GM12875 (cell line): ENCODE measurements around the gene HEPACAM2.

ENCODE experiments used
- H3K4me3 ChIP-seq: one replicate; pipeline ENCODE4 v1.5.1; 2011; ENCODE audit warnings: low read depth, low read length, control low read depth
- CTCF ChIP-seq: IDR thresholded peaks from 2 replicates; pipeline ENCODE4 v1.5.1; 2011; ENCODE audit warnings: low read depth, mild to moderate bottlenecking, control low read depth, inconsistent platforms, low read length, moderate library complexity, borderline replicate concordance; ENCODE audit not compliant: insufficient read depth

The HEPACAM2 gene

DNA sequence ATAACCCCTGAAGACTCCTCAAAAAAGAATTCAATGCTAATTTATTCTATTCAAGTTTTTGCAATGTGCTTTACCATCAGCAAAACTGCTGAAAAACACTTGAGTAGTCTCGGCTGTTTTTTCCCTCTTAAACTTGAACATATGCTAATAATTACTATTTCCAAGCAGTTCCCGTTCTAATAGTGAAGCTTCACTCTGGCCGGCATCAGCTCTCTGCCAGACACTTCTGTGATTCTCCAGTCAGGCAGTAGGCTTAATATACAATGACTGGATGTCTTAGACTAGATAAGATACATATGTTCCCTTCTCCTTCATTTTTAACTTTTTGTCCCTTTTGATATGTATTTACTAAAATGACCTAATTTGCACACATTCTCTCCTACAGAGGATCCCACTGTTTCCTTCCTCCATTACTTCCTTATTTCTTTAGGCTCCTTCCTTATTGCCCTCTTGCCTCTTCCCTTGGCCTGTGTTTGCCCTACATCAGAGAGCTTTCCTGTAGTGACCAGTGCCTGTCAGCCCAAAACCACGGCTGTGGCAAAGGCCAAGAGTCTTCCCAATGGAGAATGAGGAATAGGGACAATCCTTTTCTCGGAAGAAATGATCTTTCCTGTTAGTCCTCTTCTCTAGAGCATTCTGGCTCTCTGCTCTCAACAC is 23.5 kb downstream of the HEPACAM2 start:
- no peak for TF ChIP-seq CTCF
- H3K4me3 ChIP-seq: no peak overlapping the region

DNA sequence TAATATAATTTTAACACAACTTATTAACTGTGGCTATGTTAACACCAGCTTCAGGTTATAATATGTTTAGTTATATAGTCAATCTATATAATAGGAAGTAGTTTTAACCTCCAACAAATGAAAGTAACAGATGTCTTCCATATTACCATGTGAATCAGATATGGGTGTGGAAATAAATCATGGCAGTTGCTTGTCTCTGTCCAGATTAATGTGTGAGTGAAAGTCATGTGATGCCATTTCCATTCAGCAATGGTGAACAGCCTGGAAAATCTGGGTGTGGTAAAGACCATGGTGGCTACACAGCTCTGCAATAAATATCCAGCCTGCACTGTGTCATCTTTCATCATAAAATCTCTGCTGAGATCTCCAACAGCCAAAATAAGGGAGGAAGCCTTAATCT is 27.8 kb downstream of the HEPACAM2 start:
- no peak overlapping the region for H3K4me3 ChIP-seq
- no peak for TF ChIP-seq CTCF

GRCh38 chr7:93196336-93196735 is 29.9 kb downstream of the HEPACAM2 start:
- TF ChIP-seq CTCF: no peak
- no peak overlapping the region for H3K4me3 ChIP-seq

DNA sequence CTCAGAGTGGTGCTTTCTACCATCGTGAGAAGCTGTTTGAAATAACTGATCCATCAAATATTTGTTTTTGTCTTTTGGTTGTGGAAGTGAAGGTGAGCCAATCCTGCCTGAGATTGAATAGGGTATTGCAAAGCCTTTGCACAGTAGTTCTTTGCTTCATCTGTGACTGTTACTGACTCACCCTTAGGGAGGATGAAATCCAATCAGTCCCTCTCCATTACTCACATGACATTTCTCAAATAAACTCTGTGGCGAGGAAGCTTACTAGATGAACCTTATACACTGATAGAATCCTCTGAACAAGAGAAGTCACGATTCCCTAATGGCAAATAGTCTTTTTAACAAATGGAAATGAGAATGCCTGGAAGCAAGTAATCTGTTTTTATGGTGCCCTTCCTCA is 31.9 kb downstream of the HEPACAM2 start:
- TF ChIP-seq CTCF: no peak
- no peak overlapping the region for H3K4me3 ChIP-seq

GRCh38 chr7:93188870-93189634 is 37.2 kb downstream of the HEPACAM2 start:
- no peak overlapping the region for H3K4me3 ChIP-seq

GRCh38 chr7:93185303-93186027 is 40.8 kb downstream of the HEPACAM2 start:
- H3K4me3 ChIP-seq: no peak overlapping the region
- TF ChIP-seq CTCF: no peak

More at GRCh38 chr7:93188870-93189634, 37.2 kb downstream of the HEPACAM2 start:
- no peak for TF ChIP-seq CTCF

DNA sequence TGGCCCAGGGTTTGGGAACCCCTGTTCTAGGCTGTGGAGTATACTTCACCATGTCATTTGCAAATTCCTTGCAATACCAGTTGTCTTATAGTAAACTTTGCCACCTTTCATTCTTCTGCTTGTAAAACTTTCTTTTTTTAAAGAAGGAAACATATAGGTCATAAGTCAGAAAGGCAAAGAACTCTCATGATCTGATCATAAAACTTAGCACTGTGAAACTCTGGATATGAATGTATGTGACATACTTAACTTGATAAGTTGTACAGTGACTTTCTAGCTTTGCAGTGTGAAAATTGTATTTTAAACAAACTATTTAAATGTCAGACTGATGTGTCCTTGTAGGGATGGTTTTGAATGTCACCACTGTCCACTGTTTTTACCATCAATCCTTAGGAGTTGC is 47.1 kb downstream of the HEPACAM2 start:
- no peak for TF ChIP-seq CTCF
- H3K4me3 ChIP-seq: no peak overlapping the region
